NCI-H82 (cell line): ENCODE measurements around the gene TM9SF4.
"Not testable (repeated sequence)": the region's sequence is repeated elsewhere in the genome, so short reads cannot be mapped to it uniquely, and the experiment has no call there.

Experiments
- DNase-seq: peaks from one replicate; lab custom pipeline; 2025; lab: John Stamatoyannopoulos, UW

The TM9SF4 gene

GRCh38 chr20:32158351-32158750 is 48.8 kb downstream of the TM9SF4 start:
- DNase-seq, result no peak

- no peak for DNase-seq
Observed at GRCh38 chr20:32158943-32159660, 49.6 kb downstream of the TM9SF4 start.

- DNase-seq, result no peak
Observed at GRCh38 chr20:32159766-32160221, 50.3 kb downstream of the TM9SF4 start.

GRCh38 chr20:32160341-32160740 is 50.8 kb downstream of the TM9SF4 start:
- no peak for DNase-seq

- no peak for DNase-seq
Observed at GRCh38 chr20:32162351-32162750, 52.8 kb downstream of the TM9SF4 start.

GRCh38 chr20:32163951-32164350 is 54.4 kb downstream of the TM9SF4 start:
- no peak for DNase-seq

GRCh38 chr20:32164984-32165735 is 55.6 kb downstream of the TM9SF4 start:
- DNase-seq, result no peak

GRCh38 chr20:32165836-32166545 is 56.5 kb downstream of the TM9SF4 start:
- DNase-seq, result no peak

- no peak for DNase-seq
Observed at GRCh38 chr20:32167552-32167951, 58.0 kb downstream of the TM9SF4 start.

- peak; percentile 77 for DNase-seq
Observed at GRCh38 chr20:32168184-32168910, 58.8 kb downstream of the TM9SF4 start.

GRCh38 chr20:32177696-32178095 is 68.2 kb downstream of the TM9SF4 start:
- DNase-seq, result not testable (repeated sequence)

- peak; percentile 45 for DNase-seq
Observed at GRCh38 chr20:32179515-32179914, 70.0 kb downstream of the TM9SF4 start.

- DNase-seq, result no peak
Observed at GRCh38 chr20:32179934-32180333, 70.4 kb downstream of the TM9SF4 start.

GRCh38 chr20:32181606-32182005 is 72.1 kb downstream of the TM9SF4 start:
- no peak for DNase-seq

- no peak for DNase-seq
Observed at GRCh38 chr20:32183947-32184635, 74.6 kb downstream of the TM9SF4 start.

GRCh38 chr20:32184961-32185603 is 75.6 kb downstream of the TM9SF4 start:
- no peak for DNase-seq

- no peak for DNase-seq
Observed at GRCh38 chr20:32186506-32186905, 77.0 kb downstream of the TM9SF4 start.

GRCh38 chr20:32188376-32189122 is 79.0 kb downstream of the TM9SF4 start:
- DNase-seq, result no peak

- DNase-seq, result no peak
Observed at GRCh38 chr20:32189123-32189410, 79.6 kb downstream of the TM9SF4 start.
